Cortex of kidney (tissue), 1 donor: ENCODE results near the gene PLXNA1.

Experiments
- DNase-seq: peaks from one replicate; lab custom pipeline; 2025; lab: John Stamatoyannopoulos, UW

The PLXNA1 gene

DNA sequence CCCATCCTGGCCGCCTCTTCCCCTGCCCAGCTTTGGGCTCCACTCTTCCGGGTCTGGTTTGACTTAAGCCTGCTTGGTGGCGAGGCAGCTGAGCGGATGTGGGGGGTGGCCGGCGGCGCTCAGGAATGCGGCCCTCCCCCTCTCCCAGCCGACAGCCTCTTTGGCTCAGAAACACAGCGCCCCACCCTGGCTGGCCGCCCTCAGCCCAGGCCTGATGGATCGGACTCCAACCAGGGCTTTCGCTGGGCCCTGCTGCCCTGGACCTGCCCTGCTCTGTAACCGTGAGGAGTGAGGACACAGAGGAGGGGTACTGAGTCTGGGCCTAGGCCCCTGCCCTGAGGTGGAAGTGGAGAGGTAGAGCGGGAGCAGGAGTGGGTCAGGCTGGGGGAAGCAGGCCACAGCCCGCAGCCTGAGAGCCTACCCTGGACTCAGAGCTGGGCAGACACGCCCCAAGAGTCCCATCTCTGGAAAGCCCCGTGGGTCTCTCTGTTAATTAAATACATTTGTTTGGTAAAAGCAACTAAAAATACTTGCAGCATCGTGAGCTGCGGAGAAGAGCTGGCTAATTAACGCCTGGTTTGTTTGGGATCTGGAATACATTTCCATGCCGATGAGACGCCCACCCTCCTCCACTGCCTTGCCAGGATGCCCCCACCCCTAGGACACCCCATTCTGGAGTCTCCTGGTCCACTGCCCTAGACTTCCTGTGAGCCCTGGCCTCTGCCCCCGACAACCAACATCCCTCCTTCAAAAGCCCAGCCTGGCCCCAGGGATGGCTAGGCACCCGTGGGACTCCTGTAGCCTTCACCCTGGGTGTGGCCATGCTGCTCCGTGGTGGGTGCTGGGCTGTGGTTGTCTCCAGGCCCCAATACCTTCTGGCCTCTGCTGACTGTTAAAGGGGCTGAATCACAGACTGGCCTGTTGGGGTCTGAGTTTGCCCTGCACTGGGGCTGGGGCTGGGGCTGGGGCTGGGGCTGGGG lies 19.6 kb downstream of the PLXNA1 start:
- DNase-seq: no peak

DNA sequence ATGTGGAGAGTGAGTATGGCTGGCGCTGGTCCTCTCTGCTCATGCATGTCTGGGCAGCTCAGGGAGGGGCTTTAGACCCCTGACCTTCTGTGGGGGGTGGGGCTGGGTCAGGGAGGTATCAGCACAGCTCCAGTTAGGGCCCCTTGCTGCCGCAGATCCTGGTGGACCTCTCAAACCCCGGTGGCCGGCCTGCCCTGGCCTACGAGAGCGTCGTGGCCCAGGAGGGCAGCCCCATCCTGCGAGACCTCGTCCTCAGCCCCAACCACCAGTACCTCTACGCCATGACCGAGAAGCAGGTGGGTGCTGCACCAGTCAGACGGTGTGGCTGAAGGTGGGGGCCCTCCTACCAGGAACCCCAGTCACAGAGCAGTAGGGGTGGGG lies 20.2 kb downstream of the PLXNA1 start:
- DNase-seq: no peak

DNA sequence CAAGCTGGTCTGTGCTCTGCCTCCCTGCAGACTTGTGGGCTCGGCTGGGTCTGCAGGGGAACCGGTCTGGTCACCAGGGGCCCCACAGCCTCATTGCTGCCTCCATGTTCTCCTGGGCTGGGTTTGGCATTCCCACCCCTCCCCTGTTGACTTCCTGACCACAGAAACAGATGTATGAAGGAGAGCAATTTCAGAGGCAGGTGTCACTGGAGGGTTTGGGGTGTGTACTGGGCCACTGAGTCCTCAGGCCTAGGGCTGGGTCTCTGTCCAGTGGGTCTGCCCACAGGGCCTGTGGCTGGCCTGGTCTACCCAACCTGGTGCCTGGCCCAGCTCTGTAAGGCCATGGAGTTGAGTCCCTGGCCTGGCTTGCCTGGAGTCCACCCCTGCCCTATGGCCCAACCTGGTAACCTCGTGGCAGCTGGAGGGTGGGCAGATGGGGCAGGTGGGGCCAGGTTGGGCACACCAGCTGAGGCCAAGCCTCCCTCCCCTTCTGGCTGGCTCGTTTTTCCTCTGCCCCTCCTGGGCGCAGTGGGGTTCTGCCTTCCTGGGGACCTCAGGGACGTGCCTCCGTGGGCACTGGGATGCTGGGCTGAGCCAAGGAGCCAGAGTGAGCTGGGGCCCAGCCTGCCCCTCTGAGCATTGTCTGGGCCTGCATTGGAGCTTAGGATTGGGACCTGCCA lies 20.8 kb downstream of the PLXNA1 start:
- DNase-seq: no peak

DNA sequence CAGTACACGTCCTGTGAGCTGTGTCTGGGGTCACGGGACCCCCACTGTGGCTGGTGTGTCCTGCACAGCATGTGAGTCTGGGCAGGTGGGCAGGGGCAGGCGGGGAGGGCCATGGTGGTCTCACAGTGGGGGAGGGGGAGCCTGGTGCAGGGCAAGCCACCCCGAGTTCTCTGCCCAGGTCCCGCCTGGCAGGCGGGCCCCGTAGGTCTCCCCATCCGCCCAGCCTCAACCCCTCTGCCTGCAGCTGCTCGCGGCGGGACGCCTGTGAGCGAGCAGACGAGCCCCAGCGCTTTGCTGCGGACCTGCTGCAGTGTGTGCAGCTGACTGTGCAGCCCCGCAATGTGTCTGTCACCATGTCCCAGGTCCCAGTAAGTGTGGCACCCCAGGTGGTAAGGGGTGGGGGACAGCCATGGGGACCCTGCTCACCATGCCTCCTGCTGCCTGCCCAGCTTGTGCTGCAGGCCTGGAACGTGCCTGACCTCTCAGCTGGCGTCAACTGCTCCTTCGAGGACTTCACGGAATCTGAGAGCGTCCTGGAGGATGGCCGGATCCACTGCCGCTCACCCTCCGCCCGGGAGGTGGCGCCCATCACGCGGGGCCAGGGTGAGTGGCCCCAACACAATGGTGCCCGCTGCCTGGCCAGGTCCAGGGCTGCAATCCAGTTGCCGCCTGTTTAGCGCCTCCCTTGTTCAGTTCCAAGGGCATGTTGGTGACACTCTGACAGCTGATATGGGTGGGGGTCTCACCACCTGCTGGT lies 21.9 kb downstream of the PLXNA1 start:
- no peak for DNase-seq

DNA sequence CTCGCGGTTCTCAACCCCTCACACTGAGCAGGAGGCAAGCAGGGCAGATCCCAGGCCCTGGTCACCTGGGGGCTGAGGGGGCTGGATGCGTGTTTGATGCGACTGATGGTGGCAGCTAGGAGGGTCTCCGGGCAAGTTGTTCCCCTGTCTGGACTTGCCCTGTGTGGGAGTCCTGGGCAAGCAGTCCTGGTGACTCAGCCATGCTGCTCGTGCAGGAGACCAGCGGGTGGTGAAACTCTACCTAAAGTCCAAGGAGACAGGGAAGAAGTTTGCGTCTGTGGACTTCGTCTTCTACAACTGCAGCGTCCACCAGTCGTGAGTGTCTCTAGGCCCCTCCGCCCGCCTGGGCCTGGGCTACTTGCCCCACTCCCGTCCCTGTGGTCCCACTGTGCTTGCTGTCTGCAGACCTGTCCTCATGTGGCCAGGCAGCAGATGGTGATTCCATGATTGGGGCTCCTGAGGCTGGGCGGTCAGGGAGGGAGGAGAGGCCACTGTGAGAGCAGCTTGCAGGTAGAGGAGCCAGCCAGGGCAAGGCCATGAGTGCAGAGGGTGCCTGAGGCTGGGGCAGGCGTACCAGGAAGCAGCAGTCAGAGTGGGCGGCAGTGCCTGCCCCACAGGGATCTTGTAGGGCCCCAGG lies 23.1 kb downstream of the PLXNA1 start:
- DNase-seq: no peak

DNA sequence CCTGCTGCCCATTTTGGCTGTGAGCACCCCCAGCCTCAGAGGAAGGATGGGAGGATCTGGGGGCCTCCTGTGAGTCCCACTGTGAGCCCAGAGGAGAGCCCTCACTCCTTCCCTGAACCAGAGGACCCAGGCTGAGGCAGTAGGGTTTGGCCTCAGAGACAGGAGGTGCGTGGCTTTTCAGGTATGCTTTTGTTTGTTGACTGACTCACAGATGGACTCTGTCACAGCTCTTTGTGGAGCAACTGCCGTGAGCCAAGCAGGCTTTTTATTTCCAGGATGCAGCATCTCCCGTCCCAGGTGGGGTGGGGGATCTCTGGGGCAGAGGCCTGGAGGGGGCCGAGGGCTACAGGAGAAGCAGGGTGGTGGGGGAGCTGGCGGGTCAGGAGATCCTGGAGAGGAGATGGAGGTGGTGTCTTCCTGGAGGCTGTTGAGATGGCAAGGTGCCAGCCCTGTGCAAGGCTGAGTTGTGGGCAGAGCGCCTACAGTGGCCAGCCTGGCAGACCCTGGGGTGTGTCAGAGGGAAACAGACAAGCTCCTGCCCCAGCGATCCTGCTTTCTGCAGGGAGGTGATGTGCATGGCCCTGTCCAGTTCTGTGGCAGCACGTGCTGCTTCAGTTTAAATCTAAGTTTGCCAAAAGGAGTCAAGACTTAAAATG lies 24.0 kb downstream of the PLXNA1 start:
- no peak for DNase-seq

DNA sequence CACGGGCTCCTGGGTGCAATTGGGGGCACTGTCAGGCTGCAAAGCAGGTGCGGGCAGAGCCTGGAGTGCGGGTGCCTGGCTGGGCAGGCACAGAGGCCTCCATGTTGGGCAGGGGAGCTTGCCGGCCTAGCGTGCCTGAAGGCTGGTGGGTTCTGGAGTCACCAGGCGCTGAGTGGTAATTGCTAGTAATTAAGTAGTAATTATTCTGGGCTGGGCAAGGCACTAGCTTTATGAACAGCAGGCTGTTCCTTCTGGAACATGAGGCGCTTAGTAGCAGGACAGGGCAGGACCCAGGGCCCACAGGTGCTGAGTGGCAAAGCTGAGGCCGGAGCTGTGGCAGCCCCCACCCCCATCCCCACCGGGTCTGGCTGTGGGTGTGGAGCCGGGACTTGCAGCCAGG lies 25.3 kb downstream of the PLXNA1 start:
- no peak for DNase-seq

DNA sequence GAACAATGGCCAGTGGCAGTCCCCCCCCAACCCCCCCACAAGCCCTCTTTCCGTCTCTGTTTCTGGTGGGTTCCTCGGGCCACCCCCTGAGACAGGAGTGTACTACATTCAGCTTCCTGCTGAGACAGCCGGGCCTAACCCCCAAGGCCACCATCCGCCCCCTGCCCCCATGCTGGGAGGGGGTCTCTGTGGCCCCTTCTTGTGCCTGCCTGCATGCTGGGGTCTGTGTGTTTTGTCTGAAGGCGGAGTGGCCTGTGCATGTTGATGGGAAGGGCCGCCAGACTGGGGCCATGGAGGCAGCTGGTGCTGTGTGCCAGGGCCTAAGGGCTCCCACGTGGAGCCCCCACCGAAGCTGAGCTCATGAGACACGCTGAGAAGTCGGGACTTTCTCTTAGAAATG lies 26.6 kb downstream of the PLXNA1 start:
- no peak for DNase-seq

DNA sequence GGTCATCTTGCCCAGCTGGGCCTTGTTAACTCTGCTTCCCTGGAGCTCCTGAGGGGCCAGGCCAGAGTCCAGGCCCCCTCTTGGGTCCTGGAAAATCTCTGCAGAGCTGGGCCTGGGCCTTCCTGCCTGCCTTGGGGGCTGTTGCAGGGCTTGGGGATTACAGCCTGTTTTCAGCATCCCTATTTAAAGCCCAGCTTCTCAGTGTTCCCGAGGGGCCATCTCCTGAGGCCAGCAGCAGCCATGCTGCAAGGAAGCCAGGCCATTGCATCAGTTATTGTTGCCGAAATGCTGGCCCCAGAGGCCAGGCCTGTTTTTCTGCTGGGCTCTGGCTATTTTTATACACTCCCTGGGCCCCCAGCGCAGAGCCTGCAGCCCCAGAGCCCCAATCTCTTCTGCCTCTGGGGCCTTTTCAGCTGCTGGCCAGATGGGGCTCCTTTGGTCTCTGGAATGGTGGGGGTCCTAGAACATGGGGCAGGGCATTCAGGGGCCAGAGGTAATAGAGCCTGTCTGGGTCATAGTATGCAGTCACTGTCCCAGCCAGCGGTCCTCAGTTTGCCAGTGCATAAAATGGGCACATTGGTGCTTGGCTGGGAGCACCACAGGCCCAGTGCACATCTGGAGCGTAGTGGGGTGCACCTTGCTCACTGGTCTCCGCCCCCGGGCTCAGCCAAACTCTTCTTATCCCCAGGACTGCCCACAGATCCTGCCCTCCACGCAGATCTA lies 28.5 kb downstream of the PLXNA1 start:
- no peak for DNase-seq

DNA sequence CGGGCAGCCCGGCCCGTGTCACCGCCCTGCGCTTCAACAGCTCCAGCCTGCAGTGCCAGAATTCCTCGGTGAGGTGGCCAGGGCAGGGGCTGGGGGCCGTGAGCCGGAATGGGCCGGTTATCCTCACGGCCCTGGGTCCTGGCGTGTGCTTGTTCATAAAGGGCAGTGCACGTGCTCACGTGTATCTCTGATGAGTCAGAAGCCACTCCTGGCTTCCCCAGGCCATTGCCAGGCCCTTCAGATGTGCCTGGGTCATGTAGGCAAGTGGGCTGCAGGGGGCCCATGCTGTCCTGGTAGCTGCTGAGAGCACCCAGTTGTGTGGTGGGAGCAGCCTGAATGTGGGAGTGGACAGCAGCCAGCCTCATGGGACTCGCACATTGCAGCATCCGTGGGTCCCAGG lies 29.2 kb downstream of the PLXNA1 start:
- DNase-seq: no peak

DNA sequence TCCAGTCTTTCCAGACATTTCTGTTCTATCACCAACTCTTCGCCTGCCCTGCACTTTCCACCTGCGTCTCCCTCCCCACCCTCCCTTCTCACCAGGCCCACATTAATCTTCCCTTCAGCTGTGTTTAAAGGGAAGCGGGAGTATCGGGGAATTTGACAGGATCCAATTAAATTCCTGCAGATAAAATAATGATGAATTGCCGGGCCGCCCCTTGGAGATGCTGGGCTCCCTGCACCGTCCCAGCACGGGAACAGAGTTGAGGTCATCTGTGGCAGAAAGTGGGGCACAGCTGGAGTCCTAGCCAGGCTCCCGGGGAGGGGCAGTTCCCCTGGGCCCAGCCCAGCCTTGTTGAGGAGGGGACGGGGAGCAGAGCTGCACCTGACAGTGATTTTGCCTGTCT lies 30.3 kb downstream of the PLXNA1 start:
- no peak for DNase-seq

DNA sequence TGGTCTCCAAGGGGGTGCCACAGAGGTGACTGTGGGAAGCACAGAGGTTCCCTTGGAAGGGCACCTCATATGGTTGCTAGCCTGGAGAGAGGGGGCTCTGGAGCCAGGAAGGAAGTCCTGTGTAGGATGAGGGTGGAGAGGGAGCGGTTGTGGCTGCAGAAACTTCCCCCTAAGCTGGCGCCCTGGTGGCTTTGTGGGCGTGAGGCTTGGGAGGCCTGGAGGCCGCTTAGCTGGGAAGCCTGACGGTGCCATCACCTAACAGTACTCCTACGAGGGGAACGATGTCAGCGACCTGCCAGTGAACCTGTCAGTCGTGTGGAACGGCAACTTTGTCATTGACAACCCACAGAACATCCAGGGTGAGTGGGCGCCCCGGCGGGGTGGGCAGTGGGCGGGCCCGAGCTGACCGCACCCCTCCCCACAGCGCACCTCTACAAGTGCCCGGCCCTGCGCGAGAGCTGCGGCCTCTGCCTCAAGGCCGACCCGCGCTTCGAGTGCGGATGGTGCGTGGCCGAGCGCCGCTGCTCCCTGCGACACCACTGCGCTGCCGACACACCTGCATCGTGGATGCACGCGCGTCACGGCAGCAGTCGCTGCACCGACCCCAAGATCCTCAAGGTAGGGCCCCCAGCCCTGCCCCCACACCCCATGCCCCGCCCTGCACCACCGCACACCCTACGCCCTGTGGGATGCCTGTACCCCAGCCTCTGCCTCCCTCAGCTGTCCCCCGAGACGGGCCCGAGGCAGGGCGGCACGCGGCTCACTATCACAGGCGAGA lies 31.0 kb downstream of the PLXNA1 start:
- no peak for DNase-seq

DNA sequence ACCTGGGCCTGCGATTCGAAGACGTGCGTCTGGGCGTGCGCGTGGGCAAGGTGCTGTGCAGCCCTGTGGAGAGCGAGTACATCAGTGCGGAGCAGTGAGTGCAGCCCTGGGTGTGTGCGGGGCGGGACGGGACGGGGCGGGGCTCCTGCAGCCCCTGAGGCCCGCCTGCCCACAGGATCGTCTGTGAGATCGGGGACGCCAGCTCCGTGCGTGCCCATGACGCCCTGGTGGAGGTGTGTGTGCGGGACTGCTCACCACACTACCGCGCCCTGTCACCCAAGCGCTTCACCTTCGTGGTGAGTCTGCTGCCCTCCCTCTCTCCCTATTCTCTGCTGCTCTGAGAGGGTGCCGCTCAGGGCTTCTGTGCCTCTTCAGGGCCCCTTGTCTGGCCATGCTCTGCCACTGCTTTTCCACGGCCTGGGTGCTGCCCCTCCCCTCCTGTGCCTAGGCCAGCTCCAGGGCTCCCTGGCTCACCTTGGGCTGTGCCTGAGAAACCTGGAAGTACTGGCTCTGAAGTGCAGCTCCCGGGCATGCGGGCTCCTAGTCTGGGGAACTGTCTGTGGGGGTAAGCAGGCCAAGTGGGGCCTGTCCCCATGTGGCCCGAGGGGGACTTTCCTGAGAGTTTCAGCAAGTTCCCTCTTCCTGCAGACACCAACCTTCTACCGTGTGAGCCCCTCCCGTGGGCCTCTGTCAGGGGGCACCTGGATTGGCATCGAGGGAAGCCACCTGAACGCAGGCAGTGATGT lies 31.8 kb downstream of the PLXNA1 start:
- no peak for DNase-seq

DNA sequence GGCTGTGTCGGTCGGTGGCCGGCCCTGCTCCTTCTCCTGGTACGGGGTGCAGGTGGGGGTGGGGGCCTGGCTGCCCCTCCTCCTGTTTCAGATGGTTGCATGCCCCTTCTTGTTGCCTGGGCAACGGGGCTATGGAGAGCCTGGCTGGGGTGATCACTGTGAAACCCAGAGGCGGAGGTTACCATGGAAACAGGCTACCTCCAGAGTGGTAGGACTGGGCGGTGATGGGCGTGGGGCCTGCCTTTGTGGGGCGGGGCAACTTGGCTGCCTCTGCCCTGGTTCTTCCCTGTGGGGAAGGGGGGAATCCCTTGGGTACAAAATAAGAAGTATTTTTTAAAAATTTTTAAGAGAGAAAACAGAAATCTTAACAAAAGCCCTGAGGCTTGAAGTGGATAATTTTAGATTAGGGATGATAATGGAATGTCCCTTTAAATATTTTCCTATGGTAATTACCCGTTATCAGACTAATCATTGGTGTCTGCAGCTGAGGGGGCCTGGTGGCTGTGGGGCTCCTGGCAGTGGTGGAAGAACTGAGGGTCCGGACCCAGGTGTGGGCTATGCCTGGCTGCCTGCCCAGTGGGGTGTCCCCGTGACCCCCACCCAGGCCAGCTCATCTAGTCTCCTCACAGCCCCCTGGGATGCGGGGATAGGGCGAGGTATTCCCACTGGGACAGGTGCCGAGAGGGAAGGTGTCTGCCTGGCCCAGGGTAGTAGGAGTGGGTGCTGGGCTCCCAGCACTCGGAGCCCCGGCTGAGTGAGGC lies 32.5 kb downstream of the PLXNA1 start:
- DNase-seq: no peak

DNA sequence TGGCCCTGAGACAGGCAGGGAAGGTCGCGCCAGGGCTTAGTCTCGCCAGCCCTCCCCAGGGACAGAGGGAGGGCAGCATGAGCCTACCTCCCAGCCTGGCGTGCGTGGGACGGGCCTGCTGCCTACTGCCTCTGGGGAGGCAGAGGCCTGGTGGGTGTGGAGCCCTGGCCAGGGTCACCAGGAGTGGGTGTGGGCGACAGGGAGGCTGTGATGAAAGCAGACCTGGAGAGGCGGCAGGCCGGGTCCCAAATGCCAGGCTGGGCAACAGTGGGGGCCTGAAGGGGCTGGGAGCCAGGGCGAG lies 33.1 kb downstream of the PLXNA1 start:
- no peak for DNase-seq

DNA sequence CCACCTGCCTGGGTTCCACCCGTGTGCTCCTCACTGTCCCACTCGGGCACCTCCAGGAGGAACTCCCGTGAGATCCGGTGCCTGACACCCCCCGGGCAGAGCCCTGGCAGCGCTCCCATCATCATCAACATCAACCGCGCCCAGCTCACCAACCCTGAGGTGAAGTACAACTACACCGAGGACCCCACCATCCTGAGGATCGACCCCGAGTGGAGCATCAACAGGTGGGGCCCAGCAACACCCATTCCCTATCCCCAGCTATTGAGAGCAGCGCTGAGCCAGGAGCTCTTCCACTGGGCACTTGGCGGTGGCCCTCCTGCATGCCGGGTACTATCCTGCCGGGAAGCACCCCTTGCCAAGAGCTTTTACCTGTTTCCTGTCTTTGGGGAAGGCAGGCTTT lies 33.5 kb downstream of the PLXNA1 start:
- no peak for DNase-seq

DNA sequence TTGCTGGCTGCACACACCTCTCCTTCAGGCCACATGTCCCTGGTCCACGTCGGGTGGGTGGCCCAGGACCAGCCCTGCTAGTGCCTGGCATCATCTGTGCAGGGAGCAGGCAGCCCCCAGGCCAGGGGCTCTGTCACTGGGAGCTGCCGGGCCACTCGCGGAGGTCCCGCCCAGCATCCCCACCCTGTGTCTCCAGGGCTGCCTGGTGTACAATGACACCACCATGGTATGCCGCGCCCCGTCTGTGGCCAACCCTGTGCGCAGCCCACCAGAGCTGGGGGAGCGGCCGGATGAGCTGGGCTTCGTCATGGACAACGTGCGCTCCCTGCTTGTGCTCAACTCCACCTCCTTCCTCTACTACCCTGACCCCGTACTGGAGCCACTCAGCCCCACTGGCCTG lies 34.3 kb downstream of the PLXNA1 start:
- no peak for DNase-seq

DNA sequence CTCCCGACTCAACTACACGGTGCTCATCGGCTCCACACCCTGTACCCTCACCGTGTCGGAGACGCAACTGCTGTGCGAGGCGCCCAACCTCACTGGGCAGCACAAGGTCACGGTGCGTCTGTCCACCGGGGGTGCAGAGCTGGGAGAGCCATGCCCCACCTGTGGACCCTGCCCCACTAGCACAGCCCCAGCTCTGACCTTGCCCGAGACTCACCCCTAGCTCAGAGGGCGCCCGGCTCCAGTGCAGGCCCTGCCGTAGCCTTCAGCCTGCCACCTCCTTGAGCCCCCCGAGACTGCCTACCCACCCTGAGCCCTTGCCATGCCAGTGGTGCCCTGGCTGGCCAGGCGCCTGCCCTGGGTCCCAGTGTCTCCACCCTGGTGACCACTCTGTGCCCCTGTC lies 34.9 kb downstream of the PLXNA1 start:
- no peak for DNase-seq

DNA sequence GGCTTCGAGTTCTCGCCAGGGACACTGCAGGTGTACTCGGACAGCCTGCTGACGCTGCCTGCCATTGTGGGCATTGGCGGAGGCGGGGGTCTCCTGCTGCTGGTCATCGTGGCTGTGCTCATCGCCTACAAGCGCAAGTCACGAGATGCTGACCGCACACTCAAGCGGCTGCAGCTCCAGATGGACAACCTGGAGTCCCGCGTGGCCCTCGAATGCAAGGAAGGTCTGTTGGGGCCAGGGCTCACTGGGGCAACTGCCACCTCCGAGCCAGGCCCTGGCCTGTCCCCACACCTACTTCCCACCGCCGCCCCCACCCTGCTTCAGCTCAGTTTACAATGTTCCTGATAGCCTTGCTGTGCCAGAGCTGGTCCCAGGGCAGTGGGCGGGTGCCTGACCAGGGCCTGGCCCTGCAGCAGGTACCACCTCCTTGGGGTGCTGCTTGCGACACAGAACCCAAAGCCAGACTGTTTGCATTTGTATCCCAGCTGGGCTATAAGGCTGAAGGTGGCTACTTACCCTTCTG lies 35.5 kb downstream of the PLXNA1 start:
- DNase-seq: no peak
